GM13976 (cell line): Measurements from ENCODE around the gene MAP4K4.

Source experiments
- DNase-seq: peaks from one replicate; pipeline ENCODE4 v3.0.0; 2012; ENCODE audit warnings: low spot score
- CTCF ChIP-seq: IDR thresholded peaks from 2 replicates; pipeline ENCODE4 v1.5.1; 2012; ENCODE audit warnings: borderline replicate concordance, mild to moderate bottlenecking; ENCODE audit not compliant: insufficient read depth; ENCODE audit errors: extremely low read depth, missing control alignments, control extremely low read depth
- in situ Hi-C: fragments of 300-500 bp; cut with MboI; formaldehyde crosslinking; loops from one replicate; pipeline ENCODE4 v1.12.0; 2022; ENCODE audit warnings: low sequenced_read_pairs, mixed read lengths, inconsistent platforms; ENCODE audit not compliant: unreplicated experiment

Gene MAP4K4

GRCh38 chr2:101679037-101679726, 18.3 kb upstream of the MAP4K4 start:
- TF ChIP-seq CTCF: no peak
- in situ Hi-C loops: no loop called here
- DNase-seq: no peak

GRCh38 chr2:101679801-101680487, 17.6 kb upstream of the MAP4K4 start:
- DNase-seq: no peak
- no peak for TF ChIP-seq CTCF
- in situ Hi-C loops: no loop called here

- TF ChIP-seq CTCF: no peak
- in situ Hi-C loops: no loop called here
- DNase-seq: no peak
These were observed 15.2 kb upstream of the MAP4K4 start for GRCh38 chr2:101682311-101682710.

- in situ Hi-C loops: no loop called here
- no peak for TF ChIP-seq CTCF
- no peak for DNase-seq
These were observed 13.2 kb upstream of the MAP4K4 start for GRCh38 chr2:101684313-101684712.

GRCh38 chr2:101688261-101688660, 9.2 kb upstream of the MAP4K4 start:
- in situ Hi-C loops: no loop called here
- TF ChIP-seq CTCF: no peak
- no peak for DNase-seq

GRCh38 chr2:101689114-101689825, 8.2 kb upstream of the MAP4K4 start:
- TF ChIP-seq CTCF: no peak
- in situ Hi-C loops: no loop called here
- no peak for DNase-seq
